ENCODE data around the gene STBD1.

The STBD1 gene

GRCh38 chr4:76271248-76271647 lies 35.3 kb upstream of the STBD1 start:
- no peak for TF ChIP-seq EZH2phosphoT487 (IDR thresholded peaks at IDR 0.05; ENCODE audit: low read depth)
- TF ChIP-seq, protein P1, sequence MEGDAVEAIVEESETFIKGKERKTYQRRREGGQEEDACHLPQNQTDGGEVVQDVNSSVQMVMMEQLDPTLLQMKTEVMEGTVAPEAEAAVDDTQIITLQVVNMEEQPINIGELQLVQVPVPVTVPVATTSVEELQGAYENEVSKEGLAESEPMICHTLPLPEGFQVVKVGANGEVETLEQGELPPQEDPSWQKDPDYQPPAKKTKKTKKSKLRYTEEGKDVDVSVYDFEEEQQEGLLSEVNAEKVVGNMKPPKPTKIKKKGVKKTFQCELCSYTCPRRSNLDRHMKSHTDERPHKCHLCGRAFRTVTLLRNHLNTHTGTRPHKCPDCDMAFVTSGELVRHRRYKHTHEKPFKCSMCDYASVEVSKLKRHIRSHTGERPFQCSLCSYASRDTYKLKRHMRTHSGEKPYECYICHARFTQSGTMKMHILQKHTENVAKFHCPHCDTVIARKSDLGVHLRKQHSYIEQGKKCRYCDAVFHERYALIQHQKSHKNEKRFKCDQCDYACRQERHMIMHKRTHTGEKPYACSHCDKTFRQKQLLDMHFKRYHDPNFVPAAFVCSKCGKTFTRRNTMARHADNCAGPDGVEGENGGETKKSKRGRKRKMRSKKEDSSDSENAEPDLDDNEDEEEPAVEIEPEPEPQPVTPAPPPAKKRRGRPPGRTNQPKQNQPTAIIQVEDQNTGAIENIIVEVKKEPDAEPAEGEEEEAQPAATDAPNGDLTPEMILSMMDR (IDR thresholded peaks at IDR 0.05; ENCODE audit: low read depth, low read length), result no peak
- Histone ChIP-seq H3K27ac (ENCODE audit: low read length) (no peak overlapping the region), H3K4me1 (ENCODE audit: low read length) (no peaks in the 10 kb centered on the region), H4K20me1 (ENCODE audit: insufficient read depth, low read length) (no peaks in the 10 kb centered on the region), H3K79me2 (ENCODE audit: low read length) (no peaks in the 10 kb centered on the region), H2AFZ (ENCODE audit: low read depth, low read length) (no peak overlapping the region), H3K9ac (ENCODE audit: low read length) (no peak overlapping the region), H3K9me3 (ENCODE audit: insufficient read depth, low read length) (no peaks in the 10 kb centered on the region), H3K4me3 (ENCODE audit: low read length) (no peak overlapping the region), H3K27me3 (ENCODE audit: low read depth, low read length) (peaks cover 19% of the 10 kb centered on the region), H3K4me2 (ENCODE audit: low read length) (no peak overlapping the region), H3K36me3 (replicated peaks; ENCODE audit: low read depth, low read length) (no peaks in the 10 kb centered on the region)

- Histone ChIP-seq H3K27ac (ENCODE audit: low read length) (no peak overlapping the region), H3K36me3 (replicated peaks; ENCODE audit: low read depth, low read length) (no peaks in the 10 kb centered on the region), H3K4me2 (ENCODE audit: low read length) (no peak overlapping the region), H3K4me1 (ENCODE audit: low read length) (no peaks in the 10 kb centered on the region), H3K9ac (ENCODE audit: low read length) (no peak overlapping the region), H3K4me3 (ENCODE audit: low read length) (no peak overlapping the region), H3K79me2 (ENCODE audit: low read length) (no peaks in the 10 kb centered on the region), H3K9me3 (ENCODE audit: insufficient read depth, low read length) (no peaks in the 10 kb centered on the region), H2AFZ (ENCODE audit: low read depth, low read length) (no peak overlapping the region), H3K27me3 (ENCODE audit: low read depth, low read length) (peaks cover 19% of the 10 kb centered on the region), H4K20me1 (ENCODE audit: insufficient read depth, low read length) (no peaks in the 10 kb centered on the region)
- no peak for TF ChIP-seq EZH2phosphoT487 (IDR thresholded peaks at IDR 0.05; ENCODE audit: low read depth)
- TF ChIP-seq, protein P1 (IDR thresholded peaks at IDR 0.05; ENCODE audit: low read depth, low read length), result no peak
Measured at GRCh38 chr4:76272073-76272472, 34.5 kb upstream of the STBD1 start.

- H3K9ac ChIP-seq (ENCODE audit: low read length), result no peak overlapping the region
- no peak for TF ChIP-seq EZH2phosphoT487 (IDR thresholded peaks at IDR 0.05; ENCODE audit: low read depth)
- no peaks in the 10 kb centered on the region for H3K4me1 ChIP-seq (ENCODE audit: low read length)
Measured at GRCh38 chr4:76272582-76272981, 34.0 kb upstream of the STBD1 start.

DNA sequence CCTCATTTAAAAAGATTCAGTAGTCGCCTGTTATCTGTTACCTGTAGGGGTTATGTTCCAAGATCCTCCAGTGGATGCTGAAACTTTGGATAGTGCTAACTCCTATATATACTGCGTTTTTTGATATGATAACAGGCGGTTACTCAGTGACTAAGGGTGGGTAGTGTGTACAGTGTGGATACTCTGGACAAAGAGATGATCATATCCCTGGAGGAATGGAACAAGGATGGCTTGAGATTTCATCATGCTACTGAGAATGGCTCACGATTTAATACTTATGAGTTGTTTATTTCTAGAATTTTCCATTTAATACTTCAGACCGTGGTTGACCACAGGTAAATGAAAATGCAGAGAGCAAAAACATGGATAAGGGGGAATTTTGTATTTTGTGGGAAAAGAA lies 33.5 kb upstream of the STBD1 start:
- Histone ChIP-seq H3K27me3 (ENCODE audit: low read depth, low read length) (peaks cover 24% of the 10 kb centered on the region), H4K20me1 (ENCODE audit: insufficient read depth, low read length) (no peaks in the 10 kb centered on the region), H3K4me2 (ENCODE audit: low read length) (no peak overlapping the region), H3K36me3 (replicated peaks; ENCODE audit: low read depth, low read length) (no peaks in the 10 kb centered on the region), H3K4me3 (ENCODE audit: low read length) (no peak overlapping the region), H3K79me2 (ENCODE audit: low read length) (no peaks in the 10 kb centered on the region), H3K9ac (ENCODE audit: low read length) (no peak overlapping the region), H3K27ac (ENCODE audit: low read length) (no peak overlapping the region), H3K9me3 (ENCODE audit: insufficient read depth, low read length) (no peaks in the 10 kb centered on the region), H3K4me1 (ENCODE audit: low read length) (no peaks in the 10 kb centered on the region), H2AFZ (ENCODE audit: low read depth, low read length) (no peak overlapping the region)
- no peak for TF ChIP-seq EZH2phosphoT487 (IDR thresholded peaks at IDR 0.05; ENCODE audit: low read depth)
- TF ChIP-seq, protein P1 (IDR thresholded peaks at IDR 0.05; ENCODE audit: low read depth, low read length), result no peak

More at GRCh38 chr4:76272582-76272981, 34.0 kb upstream of the STBD1 start:
- H4K20me1 ChIP-seq (ENCODE audit: insufficient read depth, low read length), result no peaks in the 10 kb centered on the region
- no peak overlapping the region for H2AFZ ChIP-seq (ENCODE audit: low read depth, low read length)
- peaks cover 20% of the 10 kb centered on the region for H3K27me3 ChIP-seq (ENCODE audit: low read depth, low read length)
- H3K27ac ChIP-seq (ENCODE audit: low read length), result no peak overlapping the region
- H3K79me2 ChIP-seq (ENCODE audit: low read length), result no peaks in the 10 kb centered on the region
- H3K36me3 ChIP-seq (replicated peaks; ENCODE audit: low read depth, low read length), result no peaks in the 10 kb centered on the region
- H3K4me2 ChIP-seq (ENCODE audit: low read length), result no peak overlapping the region
- no peak overlapping the region for H3K4me3 ChIP-seq (ENCODE audit: low read length)
- H3K9me3 ChIP-seq (ENCODE audit: insufficient read depth, low read length), result no peaks in the 10 kb centered on the region
